ENCODE results near the gene B3GAT2. TPM values are rescaled to one million over a fixed set of nuclear protein-coding genes. Genes with fewer than 3 reads are reported as not detected.

The B3GAT2 gene
- total RNA-seq, 1 experiment from 2014 or later: not detected

DNA sequence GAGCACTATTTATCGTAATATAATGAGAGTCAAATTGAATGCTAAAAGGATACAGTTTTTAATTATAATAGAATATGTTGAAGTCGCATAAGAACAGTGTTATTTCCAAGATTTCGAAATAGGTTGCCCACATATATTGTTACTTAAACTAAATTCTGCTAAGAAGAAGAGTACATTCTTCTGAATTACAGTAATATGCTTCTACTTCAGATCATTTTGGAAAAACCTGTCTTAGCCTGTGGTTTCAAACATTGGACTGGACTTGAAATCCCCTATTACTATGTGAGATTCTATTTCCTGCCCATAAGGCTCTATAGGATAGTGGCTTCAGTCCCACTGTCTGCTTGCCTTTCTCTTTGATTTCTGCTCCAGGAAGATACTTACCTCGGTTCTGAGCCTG lies 137.2 kb downstream of the B3GAT2 start:
- Mint-ChIP-seq H3K4me1 (ENCODE audit: insufficient read depth, unreplicated experiment) (no peaks in the 10 kb centered on the region), H3K27ac (ENCODE audit: low read depth, unreplicated experiment) (no peak overlapping the region), H3K9me3 (ENCODE audit: unreplicated experiment) (no peaks in the 10 kb centered on the region), H3K36me3 (ENCODE audit: insufficient read depth, unreplicated experiment) (peaks cover 2% of the 10 kb centered on the region), H3K4me3 (ENCODE audit: unreplicated experiment) (no peak overlapping the region), H3K27me3 (ENCODE audit: insufficient read depth, unreplicated experiment) (no peaks in the 10 kb centered on the region)
- no peak for DNase-seq (ENCODE audit: unreplicated experiment)
- ChIA-PET POLR2A (no interaction called here), CTCF (interaction anchor here (0.6 kb wide), 1 partner anchor 30 kb away, joined by 3 read pairs; no protein-coding TSS in a partner anchor)
- TF ChIP-seq CTCF (IDR thresholded peaks at IDR 0.05; ENCODE audit: unreplicated experiment): no peak
- no TSS peak for BruUV-seq (replicated peaks)
- intact Hi-C loops (cut with micrococcal nuclease): no loop called here

DNA sequence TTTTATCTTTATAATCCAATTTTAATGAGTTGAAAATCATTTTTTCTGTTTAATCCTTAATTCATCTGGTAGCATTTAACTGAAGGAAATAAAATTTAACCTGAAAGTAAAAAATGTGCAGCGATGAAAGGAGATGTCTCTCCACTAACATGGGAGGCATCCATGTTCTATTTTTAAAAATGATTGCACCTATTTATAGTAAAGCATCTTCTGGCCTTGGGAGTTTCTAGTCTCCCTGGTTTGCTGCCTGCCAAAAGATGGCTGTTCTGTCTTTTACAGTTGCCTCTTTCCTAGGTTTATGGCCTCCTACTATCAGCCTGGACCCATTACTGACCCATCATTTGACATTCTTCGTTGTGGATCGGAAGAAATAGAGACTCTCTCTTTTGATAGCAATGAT lies 143.0 kb downstream of the B3GAT2 start:
- Mint-ChIP-seq H3K27ac (ENCODE audit: low read depth, unreplicated experiment) (no peak overlapping the region), H3K36me3 (ENCODE audit: insufficient read depth, unreplicated experiment) (peaks cover 7% of the 10 kb centered on the region), H3K27me3 (ENCODE audit: insufficient read depth, unreplicated experiment) (no peaks in the 10 kb centered on the region), H3K4me1 (ENCODE audit: insufficient read depth, unreplicated experiment) (peaks cover 8% of the 10 kb centered on the region), H3K4me3 (ENCODE audit: unreplicated experiment) (no peak overlapping the region), H3K9me3 (ENCODE audit: unreplicated experiment) (no peaks in the 10 kb centered on the region)
- intact Hi-C loops (cut with micrococcal nuclease): no loop called here
- ChIA-PET CTCF (no interaction called here), POLR2A (no interaction called here)
- TF ChIP-seq CTCF (IDR thresholded peaks at IDR 0.05; ENCODE audit: unreplicated experiment): no peak
- BruUV-seq (replicated peaks): no TSS peak
- no peak for DNase-seq (ENCODE audit: unreplicated experiment)

DNA sequence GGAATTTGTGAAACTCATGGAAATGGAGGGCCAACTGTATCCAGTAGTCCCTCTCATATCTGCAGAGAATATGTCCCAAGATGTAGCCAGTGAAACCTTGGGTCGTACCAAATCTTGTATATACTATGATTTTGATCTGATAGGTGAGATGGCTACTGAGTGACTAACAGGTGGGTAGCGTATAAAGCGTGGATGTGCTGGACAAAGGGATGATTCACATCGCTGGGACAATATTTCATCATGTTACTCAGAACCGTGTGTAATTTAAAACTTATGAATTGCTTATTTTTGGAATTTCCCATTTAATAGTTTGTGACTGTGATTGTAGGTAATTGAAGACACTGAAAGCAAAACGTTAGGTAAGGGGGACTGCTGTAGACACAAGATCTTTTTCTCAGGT lies 145.1 kb downstream of the B3GAT2 start:
- CTCF ChIA-PET: no interaction called here
- POLR2A ChIA-PET: no interaction called here
- Mint-ChIP-seq H3K36me3 (ENCODE audit: insufficient read depth, unreplicated experiment) (peaks cover 7% of the 10 kb centered on the region), H3K27ac (ENCODE audit: low read depth, unreplicated experiment) (peak overlapping the region; percentile 83), H3K4me1 (ENCODE audit: insufficient read depth, unreplicated experiment) (peaks cover 8% of the 10 kb centered on the region), H3K4me3 (ENCODE audit: unreplicated experiment) (no peak overlapping the region), H3K27me3 (ENCODE audit: insufficient read depth, unreplicated experiment) (no peaks in the 10 kb centered on the region), H3K9me3 (ENCODE audit: unreplicated experiment) (no peaks in the 10 kb centered on the region)
- peak; percentile 75 for DNase-seq (ENCODE audit: unreplicated experiment)
- intact Hi-C loops (cut with micrococcal nuclease): no loop called here
- BruUV-seq (replicated peaks): no TSS peak
- TF ChIP-seq CTCF (IDR thresholded peaks at IDR 0.05; ENCODE audit: unreplicated experiment): no peak
